ENCODE measurements around the gene INSRR.
A peak's percentile ranks its signal among the peaks of the same experiment; 100 is the strongest.

The INSRR gene

GRCh38 chr1:156821801-156822200 lies 37.1 kb downstream of the INSRR start:
- DNase-seq (ENCODE audit: low read depth) = no peak
- TF ChIP-seq CTCF (conservative IDR thresholded peaks at IDR 0.05; ENCODE audit: low read depth, low read length) = no peak
- H3K4me3 ChIP-seq (ENCODE audit: low read length) = no peak overlapping the region

- no peak for TF ChIP-seq CTCF (conservative IDR thresholded peaks at IDR 0.05; ENCODE audit: low read depth, low read length)
- H3K4me3 ChIP-seq (ENCODE audit: low read length) = no peak within 1 kb of the TSS
- no peak for DNase-seq (ENCODE audit: low read depth)
Observed at GRCh38 chr1:156816561-156817328, 42.2 kb downstream of the INSRR start, which contains the start of gene SH2D2A. SH2D2A (minus strand) TSS chr1:156816848; CDS start chr1:156816708, 140 bp downstream.

GRCh38 chr1:156815961-156816422 lies 42.9 kb downstream of the INSRR start:
- no peak for TF ChIP-seq CTCF (conservative IDR thresholded peaks at IDR 0.05; ENCODE audit: low read depth, low read length)
- H3K4me3 ChIP-seq (ENCODE audit: low read length) = no peak overlapping the region
- DNase-seq (ENCODE audit: low read depth) = no peak

GRCh38 chr1:156815307-156815826 lies 43.5 kb downstream of the INSRR start:
- TF ChIP-seq CTCF (conservative IDR thresholded peaks at IDR 0.05; ENCODE audit: low read depth, low read length) = no peak
- no peak overlapping the region for H3K4me3 ChIP-seq (ENCODE audit: low read length)
- DNase-seq (ENCODE audit: low read depth) = no peak

GRCh38 chr1:156814571-156815260 lies 44.2 kb downstream of the INSRR start:
- no peak overlapping the region for H3K4me3 ChIP-seq (ENCODE audit: low read length)
- no peak for TF ChIP-seq CTCF (conservative IDR thresholded peaks at IDR 0.05; ENCODE audit: low read depth, low read length)

GRCh38 chr1:156813750-156814570 lies 45.0 kb downstream of the INSRR start:
- peak overlapping the region; percentile 40 for H3K4me3 ChIP-seq (ENCODE audit: low read length)
- peak; percentile 63 for TF ChIP-seq CTCF (conservative IDR thresholded peaks at IDR 0.05; ENCODE audit: low read depth, low read length)
- no peak for DNase-seq (ENCODE audit: low read depth)

More at GRCh38 chr1:156814571-156815260, 44.2 kb downstream of the INSRR start:
- no peak for DNase-seq (ENCODE audit: low read depth)
